HG03196 (cell line): ENCODE measurements around the gene THSD4.
"Not testable (repeated sequence)": the region's sequence is repeated elsewhere in the genome, so short reads cannot be mapped to it uniquely, and the experiment has no call there.

ENCODE experiments used
- ATAC-seq: cut with Tn5 transposase; IDR thresholded peaks from one replicate; pipeline ENCODE4 v1.9.1; 2021; ENCODE audit not compliant: unreplicated experiment

Gene THSD4

DNA sequence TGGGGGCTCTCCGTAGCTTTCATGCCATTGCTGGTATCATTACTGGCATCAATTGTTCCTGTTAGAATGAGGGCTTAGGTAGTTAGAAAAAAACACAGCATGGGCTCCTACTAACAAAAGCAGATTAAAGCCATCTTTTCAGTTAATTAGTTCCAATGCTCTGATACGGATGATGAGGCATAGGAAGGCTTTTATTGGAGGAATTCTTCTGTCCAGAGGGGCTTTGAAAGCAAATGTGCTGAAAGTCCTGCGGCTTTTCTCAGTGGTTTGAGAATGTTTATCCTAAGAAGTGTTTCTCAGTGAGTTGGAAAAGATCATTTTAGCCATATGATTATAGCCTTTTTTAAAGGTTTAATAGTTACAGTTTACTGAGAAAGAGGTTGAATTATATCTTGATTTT is 198.5 kb downstream of the THSD4 start:
- ATAC-seq, result no peak

DNA sequence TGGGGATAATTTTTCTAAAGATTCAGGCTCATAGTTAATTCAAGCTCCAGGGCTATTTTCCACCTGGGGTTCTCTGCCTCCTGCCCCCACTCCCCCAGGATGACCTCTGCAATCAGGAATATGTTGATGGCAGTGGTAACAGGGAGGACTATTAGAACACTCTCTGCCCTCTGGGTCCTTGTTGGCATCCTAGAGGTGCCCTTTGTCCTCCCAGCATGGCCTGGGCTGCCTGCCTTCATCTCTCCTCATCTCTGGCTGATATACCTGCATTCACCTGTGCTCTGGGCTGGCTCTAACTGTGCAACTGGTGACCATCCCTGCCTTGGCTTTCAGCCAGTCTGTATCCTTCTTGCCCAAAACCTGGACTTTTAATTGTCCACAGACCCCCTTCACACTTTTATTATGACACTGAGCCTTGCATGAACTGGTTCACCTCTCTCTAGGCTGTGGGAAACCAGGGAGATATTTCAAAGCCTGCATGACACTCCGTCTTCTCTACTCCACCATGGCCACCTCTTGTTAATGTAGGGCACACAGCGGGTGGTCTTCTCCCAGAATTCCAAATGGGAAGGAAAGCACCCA is 199.8 kb downstream of the THSD4 start:
- no peak for ATAC-seq

- no peak for ATAC-seq
These were observed 201.6 kb downstream of the THSD4 start for GRCh38 chr15:71316911-71317310.

GRCh38 chr15:71319424-71319823 is 204.2 kb downstream of the THSD4 start:
- ATAC-seq, result not testable (repeated sequence)

GRCh38 chr15:71319935-71320334 is 204.7 kb downstream of the THSD4 start:
- no peak for ATAC-seq

GRCh38 chr15:71323082-71323481 is 207.8 kb downstream of the THSD4 start:
- no peak for ATAC-seq

GRCh38 chr15:71323584-71323983 is 208.3 kb downstream of the THSD4 start:
- no peak for ATAC-seq

GRCh38 chr15:71325481-71325880 is 210.2 kb downstream of the THSD4 start:
- no peak for ATAC-seq

- no peak for ATAC-seq
These were observed 213.2 kb downstream of the THSD4 start for GRCh38 chr15:71328453-71328852.

- no peak for ATAC-seq
These were observed 213.8 kb downstream of the THSD4 start for GRCh38 chr15:71329041-71329440.

GRCh38 chr15:71329497-71330260 is 214.4 kb downstream of the THSD4 start:
- no peak for ATAC-seq

DNA sequence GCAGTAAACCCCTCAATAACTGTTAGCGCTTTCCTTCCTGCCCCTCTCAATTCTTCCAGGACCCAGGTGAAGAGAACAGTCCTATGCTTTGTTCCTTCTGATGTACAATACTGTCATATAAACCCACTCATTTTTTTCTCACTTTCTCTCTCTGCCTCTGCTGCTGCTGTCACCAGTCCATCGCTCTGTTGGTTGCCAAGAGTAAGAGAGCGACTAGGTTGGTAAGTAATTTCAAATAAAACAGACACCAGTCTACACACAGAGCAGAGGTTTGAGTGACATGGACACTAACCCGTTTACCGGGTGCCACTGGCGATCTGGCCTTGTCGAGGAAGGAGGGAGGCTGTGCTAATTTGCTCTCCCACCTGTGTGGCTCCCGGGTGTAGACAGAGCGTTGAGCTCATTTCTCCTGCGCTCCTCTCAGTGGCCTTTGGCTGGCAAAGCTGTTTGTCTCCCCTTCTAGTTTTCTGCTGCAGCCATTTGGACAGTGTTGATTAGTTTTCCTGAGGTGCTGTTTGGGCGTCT is 215.4 kb downstream of the THSD4 start:
- no peak for ATAC-seq

DNA sequence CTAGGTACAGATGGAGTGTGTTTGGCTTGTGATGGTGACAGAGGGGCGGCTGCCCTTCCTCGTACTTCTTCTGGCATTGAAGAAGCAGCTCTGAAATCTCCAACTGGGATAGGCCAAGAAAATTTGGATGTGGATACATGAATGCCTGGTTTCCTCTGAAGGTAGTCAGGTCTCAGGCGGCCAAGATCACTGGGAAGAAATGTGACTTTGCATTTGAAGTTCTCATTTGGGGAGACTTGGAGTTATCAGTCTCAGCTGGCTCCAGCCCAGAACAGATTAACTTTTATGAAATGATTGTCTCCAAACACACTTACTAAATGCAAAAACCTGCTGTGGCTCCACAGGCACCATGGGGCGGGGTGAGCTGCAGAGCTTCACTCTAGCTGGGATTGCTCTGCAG is 215.9 kb downstream of the THSD4 start:
- ATAC-seq, result no peak

DNA sequence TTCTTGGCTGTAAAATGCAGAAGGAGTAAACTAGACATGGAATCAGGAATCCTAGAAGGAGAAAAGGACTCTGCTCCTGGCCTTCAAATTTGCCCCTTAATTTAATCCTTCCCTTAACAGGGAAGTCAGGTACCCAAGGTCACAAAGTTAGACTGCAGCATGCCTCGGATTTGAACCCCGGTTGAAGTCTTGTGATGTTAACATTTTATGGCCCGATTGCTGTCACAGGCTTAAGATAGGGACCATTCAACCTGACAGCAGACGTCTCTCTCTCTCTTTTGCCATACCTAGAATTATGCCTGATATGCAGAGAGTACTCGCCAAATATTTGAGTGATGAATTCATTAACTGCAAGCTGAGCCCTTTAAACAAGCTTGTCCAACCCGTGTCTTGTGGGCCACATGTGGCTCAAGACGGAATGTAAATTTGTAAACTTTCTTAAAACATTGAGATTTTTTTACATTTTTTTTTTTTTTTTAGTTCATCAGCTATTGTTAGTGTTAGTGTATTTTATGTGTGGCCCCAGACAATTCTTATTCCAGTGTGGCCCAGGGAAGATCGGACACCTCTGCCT is 217.2 kb downstream of the THSD4 start:
- no peak for ATAC-seq

GRCh38 chr15:71333136-71333700 is 217.9 kb downstream of the THSD4 start:
- ATAC-seq, result no peak

DNA sequence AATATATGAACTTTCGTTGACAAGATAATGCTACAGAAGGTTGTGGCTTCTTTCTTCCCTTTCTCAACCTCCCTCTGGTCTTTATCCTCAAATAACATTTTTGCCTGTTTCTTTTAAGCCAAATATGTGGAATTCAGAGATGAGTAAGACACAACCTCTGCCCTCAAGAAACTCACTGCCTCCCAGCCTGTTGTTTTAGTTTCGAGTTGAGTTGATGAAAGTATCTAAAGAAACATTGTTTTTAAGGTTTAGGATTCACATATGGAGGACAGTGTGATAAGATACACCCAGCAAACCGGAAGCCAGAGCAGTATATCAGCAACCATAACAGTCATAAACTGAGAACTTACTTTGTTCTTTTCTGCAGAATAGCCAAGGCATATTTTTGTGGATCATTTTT is 218.6 kb downstream of the THSD4 start:
- no peak for ATAC-seq

- ATAC-seq, result no peak
These were observed 219.2 kb downstream of the THSD4 start for GRCh38 chr15:71334434-71334833.

DNA sequence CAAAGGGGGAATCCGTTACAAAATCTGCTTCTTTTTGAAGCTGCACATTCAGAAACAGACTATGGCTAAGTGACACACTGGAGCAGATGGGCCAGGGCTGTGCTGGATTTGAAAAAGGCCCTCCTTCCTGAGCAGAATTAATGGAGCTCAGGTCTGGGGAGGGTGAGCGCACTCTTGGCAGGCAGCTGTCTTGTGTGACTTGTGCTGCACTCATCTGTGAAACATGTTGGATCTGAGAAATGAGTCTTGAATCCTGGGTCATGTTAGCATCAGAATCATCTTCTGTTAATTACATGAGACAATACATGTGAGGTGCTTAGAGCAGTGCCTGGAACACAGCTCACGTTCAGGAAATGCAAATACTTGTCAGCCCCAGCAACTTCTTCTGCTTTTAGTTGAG is 219.6 kb downstream of the THSD4 start:
- no peak for ATAC-seq

DNA sequence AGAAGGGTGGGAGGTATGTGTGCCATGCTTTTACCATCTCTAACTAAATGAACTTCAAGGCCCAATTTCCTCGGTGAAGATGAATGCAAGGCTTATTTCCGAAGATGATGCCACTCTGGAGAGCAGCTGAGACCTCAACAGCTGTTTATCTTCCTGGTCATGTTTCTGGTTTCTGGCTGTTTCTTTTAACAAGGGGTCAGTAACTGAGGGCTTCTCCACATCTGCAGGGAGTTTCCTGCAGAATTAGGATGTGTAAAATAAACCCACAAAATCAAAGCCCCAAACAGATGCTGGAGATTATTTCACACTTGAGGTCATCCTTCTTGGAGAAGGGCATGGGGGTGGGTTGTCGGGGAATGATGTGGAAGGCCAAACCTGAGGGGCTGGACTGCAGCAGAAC is 220.3 kb downstream of the THSD4 start:
- ATAC-seq, result no peak

- ATAC-seq, result no peak
These were observed 221.4 kb downstream of the THSD4 start for GRCh38 chr15:71336671-71337070.

DNA sequence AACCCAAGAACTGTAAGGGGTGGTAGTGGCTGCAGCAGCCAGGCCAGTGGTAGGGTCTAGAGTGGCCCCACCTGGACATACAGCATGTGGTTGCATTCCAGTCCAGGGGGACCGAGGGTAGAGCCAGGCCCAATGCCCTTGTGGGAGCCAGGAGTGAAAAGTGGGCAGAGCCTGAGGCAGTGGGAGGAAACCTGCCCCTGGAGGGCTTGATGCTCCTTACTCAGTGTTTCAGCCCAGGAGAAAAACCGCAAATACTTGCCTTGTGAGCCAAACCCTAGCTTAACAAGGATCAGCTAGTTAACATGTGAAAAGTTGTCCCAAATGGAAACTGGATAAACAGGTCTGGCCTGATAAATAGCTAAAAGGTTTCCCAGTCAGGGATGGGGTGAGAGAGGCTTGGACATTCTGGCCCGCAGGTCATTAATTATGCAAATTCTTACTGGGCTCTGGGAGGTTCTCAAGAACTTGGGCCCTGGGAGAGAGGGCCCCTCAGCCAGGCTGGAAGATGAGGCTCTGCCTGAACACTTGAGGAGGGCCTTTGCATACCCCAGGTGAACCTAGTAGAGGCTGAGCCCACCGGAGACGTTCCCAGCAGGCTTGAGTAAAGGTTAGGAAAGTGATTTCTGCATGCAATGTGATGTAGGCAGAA is 222.1 kb downstream of the THSD4 start:
- ATAC-seq, result no peak
